ENCODE measurements around the gene GPX6. TPM values are rescaled to one million over a fixed set of nuclear protein-coding genes. Genes with fewer than 3 reads are reported as not detected.

Gene GPX6
- total and polyA plus RNA-seq, 2 of the 13 experiments (the other 11 are each of a cell fraction or from before 2014, with no cell fraction given) = not detected

DNA sequence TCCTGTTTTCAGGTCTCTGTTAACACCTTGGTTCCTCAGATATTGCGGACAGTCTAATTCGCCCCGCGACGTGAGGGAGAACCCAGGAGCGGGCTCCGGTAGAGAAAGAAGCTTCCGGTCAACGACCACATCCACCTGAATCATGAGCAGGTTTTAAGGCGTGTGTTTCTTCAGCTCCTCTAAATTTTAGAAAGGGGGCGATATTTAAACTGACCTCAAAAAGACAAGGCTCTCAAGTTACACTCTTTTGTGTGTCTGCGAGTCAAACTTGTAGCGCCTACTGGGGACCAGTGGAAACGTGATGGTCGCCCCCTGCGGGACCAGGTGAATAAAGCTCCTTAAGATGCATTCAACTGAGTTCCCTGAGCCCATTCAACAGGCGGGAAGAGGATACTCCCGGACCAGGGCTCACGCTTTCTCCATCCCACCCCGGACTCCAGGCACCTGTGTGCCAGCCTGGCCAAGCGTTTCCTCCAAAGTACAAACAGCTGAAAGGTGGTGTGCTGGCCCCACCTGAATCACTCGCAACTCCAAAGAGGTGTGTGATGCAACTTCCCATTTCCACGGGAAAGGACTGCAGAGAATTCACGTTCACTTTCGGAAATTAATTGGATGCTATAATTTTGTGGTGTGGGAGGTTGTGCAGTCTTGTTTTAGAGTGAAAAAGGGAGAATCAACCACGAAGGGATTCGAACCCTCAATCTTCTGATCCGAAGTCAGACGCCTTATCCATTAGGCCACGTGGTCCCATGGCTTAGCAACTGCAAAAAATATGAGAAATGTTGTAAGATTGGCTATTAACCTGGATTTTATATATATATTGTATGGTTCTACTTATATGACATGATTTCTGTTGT is 27.1 kb upstream of the GPX6 start (continued):
- TF ChIP-seq, protein P1, sequence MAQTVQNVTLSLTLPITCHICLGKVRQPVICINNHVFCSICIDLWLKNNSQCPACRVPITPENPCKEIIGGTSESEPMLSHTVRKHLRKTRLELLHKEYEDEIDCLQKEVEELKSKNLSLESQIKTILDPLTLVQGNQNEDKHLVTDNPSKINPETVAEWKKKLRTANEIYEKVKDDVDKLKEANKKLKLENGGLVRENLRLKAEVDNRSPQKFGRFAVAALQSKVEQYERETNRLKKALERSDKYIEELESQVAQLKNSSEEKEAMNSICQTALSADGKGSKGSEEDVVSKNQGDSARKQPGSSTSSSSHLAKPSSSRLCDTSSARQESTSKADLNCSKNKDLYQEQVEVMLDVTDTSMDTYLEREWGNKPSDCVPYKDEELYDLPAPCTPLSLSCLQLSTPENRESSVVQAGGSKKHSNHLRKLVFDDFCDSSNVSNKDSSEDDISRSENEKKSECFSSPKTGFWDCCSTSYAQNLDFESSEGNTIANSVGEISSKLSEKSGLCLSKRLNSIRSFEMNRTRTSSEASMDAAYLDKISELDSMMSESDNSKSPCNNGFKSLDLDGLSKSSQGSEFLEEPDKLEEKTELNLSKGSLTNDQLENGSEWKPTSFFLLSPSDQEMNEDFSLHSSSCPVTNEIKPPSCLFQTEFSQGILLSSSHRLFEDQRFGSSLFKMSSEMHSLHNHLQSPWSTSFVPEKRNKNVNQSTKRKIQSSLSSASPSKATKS (CRISPR knock-in tag; IDR thresholded peaks at IDR 0.05) = peak; percentile 34; the same call in 1 of the 2 replicates
- TF ChIP-seq THAP11 (CRISPR knock-in tag; IDR thresholded peaks at IDR 0.05) = peak; percentile 25; the same call in 1 of the 2 replicates
- no peak for TF ChIP-seq CENPT (CRISPR knock-in tag; IDR thresholded peaks at IDR 0.05; ENCODE audit: low read depth)
- TF ChIP-seq, protein P2, sequence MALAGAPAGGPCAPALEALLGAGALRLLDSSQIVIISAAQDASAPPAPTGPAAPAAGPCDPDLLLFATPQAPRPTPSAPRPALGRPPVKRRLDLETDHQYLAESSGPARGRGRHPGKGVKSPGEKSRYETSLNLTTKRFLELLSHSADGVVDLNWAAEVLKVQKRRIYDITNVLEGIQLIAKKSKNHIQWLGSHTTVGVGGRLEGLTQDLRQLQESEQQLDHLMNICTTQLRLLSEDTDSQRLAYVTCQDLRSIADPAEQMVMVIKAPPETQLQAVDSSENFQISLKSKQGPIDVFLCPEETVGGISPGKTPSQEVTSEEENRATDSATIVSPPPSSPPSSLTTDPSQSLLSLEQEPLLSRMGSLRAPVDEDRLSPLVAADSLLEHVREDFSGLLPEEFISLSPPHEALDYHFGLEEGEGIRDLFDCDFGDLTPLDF (CRISPR knock-in tag; IDR thresholded peaks at IDR 0.05) = no peak
- no peak for TF ChIP-seq SMAD3 (CRISPR knock-in tag; IDR thresholded peaks at IDR 0.05)
- 0 out of 2 replicates have a peak, but pooled peaks have one; percentile 49 for TF ChIP-seq ZSCAN29 (CRISPR knock-in tag; conservative IDR thresholded peaks at IDR 0.05)
- peak; percentile 65; the same call in 1 of the 2 replicates for TF ChIP-seq ZNF709 (CRISPR knock-in tag; IDR thresholded peaks at IDR 0.05)
- TF ChIP-seq ZNF747 (CRISPR knock-in tag; IDR thresholded peaks at IDR 0.05; ENCODE audit: borderline replicate concordance) = no peak; the same call in 1 of the 2 replicates
- no peak for TF ChIP-seq ELF4 (CRISPR knock-in tag; IDR thresholded peaks at IDR 0.05; ENCODE audit: borderline replicate concordance)
- TF ChIP-seq, protein P3, sequence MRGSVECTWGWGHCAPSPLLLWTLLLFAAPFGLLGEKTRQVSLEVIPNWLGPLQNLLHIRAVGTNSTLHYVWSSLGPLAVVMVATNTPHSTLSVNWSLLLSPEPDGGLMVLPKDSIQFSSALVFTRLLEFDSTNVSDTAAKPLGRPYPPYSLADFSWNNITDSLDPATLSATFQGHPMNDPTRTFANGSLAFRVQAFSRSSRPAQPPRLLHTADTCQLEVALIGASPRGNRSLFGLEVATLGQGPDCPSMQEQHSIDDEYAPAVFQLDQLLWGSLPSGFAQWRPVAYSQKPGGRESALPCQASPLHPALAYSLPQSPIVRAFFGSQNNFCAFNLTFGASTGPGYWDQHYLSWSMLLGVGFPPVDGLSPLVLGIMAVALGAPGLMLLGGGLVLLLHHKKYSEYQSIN (CRISPR knock-in tag; IDR thresholded peaks at IDR 0.05; ENCODE audit: borderline replicate concordance) = no peak
- no peak for TF ChIP-seq ZNF83 (CRISPR knock-in tag; IDR thresholded peaks at IDR 0.05; ENCODE audit: borderline replicate concordance)
- no peak for TF ChIP-seq PCBP1 (IDR thresholded peaks at IDR 0.05; ENCODE audit: borderline replicate concordance, low read depth, low read length)
- TF ChIP-seq, protein P4, sequence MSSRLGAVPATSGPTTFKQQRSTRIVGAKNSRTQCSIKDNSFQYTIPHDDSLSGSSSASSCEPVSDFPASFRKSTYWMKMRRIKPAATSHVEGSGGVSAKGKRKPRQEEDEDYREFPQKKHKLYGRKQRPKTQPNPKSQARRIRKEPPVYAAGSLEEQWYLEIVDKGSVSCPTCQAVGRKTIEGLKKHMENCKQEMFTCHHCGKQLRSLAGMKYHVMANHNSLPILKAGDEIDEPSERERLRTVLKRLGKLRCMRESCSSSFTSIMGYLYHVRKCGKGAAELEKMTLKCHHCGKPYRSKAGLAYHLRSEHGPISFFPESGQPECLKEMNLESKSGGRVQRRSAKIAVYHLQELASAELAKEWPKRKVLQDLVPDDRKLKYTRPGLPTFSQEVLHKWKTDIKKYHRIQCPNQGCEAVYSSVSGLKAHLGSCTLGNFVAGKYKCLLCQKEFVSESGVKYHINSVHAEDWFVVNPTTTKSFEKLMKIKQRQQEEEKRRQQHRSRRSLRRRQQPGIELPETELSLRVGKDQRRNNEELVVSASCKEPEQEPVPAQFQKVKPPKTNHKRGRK (CRISPR knock-in tag; IDR thresholded peaks at IDR 0.05) = no peak
- no peak for TF ChIP-seq ZBTB3 (CRISPR knock-in tag; IDR thresholded peaks at IDR 0.05; ENCODE audit: borderline replicate concordance, low read depth)
- TF ChIP-seq EED (CRISPR knock-in tag; IDR thresholded peaks at IDR 0.05) = no peak
- peak; percentile 37; the same call in 1 of the 2 replicates for TF ChIP-seq ATF1 (CRISPR knock-in tag; IDR thresholded peaks at IDR 0.05)
- no peak for TF ChIP-seq NAIF1 (CRISPR knock-in tag; IDR thresholded peaks at IDR 0.05; ENCODE audit: borderline replicate concordance)
- no peak for TF ChIP-seq POLR2AphosphoS2 (IDR thresholded peaks at IDR 0.05; ENCODE audit: low read depth, low read length)
- no peak for TF ChIP-seq GABPA (IDR thresholded peaks at IDR 0.05; ENCODE audit: low read depth, low read length)
- peak; percentile 35; the same call in 1 of the 2 replicates for TF ChIP-seq GABPA (CRISPR knock-in tag; IDR thresholded peaks at IDR 0.05; ENCODE audit: low read depth)
